Measurements from ENCODE around the gene TJAP1.

- TF ChIP-seq CTCF (IDR thresholded peaks at IDR 0.05; ENCODE audit: extremely low read depth in 1 of 2, insufficient read depth in 1 of 2, low read depth in 1 of 2, low read length in 2 of 2), result no peak
- TF ChIP-seq EZH2 (IDR thresholded peaks at IDR 0.05; ENCODE audit: borderline replicate concordance, low read depth, low read length, severe bottlenecking), result no peak
- no peak for TF ChIP-seq MAX (IDR thresholded peaks at IDR 0.05; ENCODE audit: insufficient read depth, insufficient read length)
- no peak for TF ChIP-seq JUN (IDR thresholded peaks at IDR 0.05; ENCODE audit: borderline replicate concordance, insufficient read depth, insufficient read length, low read depth)
Measured at GRCh38 chr6:43506171-43506570, 28.8 kb downstream of the TJAP1 start.
